ENCODE measurements around the gene WDFY3. TPM values are rescaled to one million over a fixed set of nuclear protein-coding genes. Genes with fewer than 3 reads are reported as not detected.
"Not testable (repeated sequence)": the region's sequence is repeated elsewhere in the genome, so short reads cannot be mapped to it uniquely, and the experiment has no call there.

WDFY3 gene
- total and polyA plus RNA-seq, 3 donors from 2014 or later = 31.7 to 168 (median 126) TPM

GRCh38 chr4:84669201-84669600 lies 297.3 kb downstream of the WDFY3 start:
- WGBS, 2 donors = 86 to 94% methylated on average over 1 of the region's 1 CpG

DNA sequence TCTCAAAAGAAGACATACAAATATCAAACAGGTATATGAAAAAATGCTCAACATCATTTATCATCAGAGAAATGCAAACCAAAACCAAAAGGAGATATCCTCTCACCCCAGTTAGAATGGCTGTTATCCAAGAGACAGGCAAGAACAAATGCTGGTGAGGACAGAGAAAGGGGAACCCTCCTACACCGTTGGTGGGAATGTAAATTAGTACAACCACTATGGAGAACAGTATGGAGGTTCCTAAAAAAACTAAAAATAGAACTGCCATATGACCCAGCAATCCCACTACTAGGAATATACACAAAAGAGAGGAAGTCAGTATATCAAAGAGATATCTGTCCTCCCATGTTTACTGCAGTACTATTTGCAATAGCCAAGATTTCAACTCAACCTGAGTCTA lies 300.1 kb downstream of the WDFY3 start:
- no peak overlapping the region for H3K4me3 ChIP-seq
- H3K36me3 ChIP-seq (ENCODE audit: low read depth, missing control alignments) = no peaks in the 10 kb centered on the region
- no peaks in the 10 kb centered on the region for H3K9me3 ChIP-seq
- no peak for TF ChIP-seq POLR2A (IDR thresholded peaks at IDR 0.05)
- TF ChIP-seq, protein P1, sequence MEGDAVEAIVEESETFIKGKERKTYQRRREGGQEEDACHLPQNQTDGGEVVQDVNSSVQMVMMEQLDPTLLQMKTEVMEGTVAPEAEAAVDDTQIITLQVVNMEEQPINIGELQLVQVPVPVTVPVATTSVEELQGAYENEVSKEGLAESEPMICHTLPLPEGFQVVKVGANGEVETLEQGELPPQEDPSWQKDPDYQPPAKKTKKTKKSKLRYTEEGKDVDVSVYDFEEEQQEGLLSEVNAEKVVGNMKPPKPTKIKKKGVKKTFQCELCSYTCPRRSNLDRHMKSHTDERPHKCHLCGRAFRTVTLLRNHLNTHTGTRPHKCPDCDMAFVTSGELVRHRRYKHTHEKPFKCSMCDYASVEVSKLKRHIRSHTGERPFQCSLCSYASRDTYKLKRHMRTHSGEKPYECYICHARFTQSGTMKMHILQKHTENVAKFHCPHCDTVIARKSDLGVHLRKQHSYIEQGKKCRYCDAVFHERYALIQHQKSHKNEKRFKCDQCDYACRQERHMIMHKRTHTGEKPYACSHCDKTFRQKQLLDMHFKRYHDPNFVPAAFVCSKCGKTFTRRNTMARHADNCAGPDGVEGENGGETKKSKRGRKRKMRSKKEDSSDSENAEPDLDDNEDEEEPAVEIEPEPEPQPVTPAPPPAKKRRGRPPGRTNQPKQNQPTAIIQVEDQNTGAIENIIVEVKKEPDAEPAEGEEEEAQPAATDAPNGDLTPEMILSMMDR (IDR thresholded peaks at IDR 0.05) = no peak
- WGBS, 2 donors = 89 to 94% methylated on average over 1 of the region's 1 CpG
- no peak overlapping the region for H3K27ac ChIP-seq
- no peak for DNase-seq
- H3K4me1 ChIP-seq = peaks cover 1% of the 10 kb centered on the region
- intact Hi-C loops (cut with DNase I; ENCODE audit: low total_unique reads) = no loop called here
- H3K27me3 ChIP-seq = no peaks in the 10 kb centered on the region

More at GRCh38 chr4:84669201-84669600, 297.3 kb downstream of the WDFY3 start:
- intact Hi-C loops (cut with DNase I; ENCODE audit: low total_unique reads) = no loop called here
- H3K27ac ChIP-seq = no peak overlapping the region
- TF ChIP-seq POLR2A (IDR thresholded peaks at IDR 0.05) = no peak
- TF ChIP-seq, protein P1 (IDR thresholded peaks at IDR 0.05) = no peak
- DNase-seq = no peak
- H3K27me3 ChIP-seq = no peaks in the 10 kb centered on the region
- no peaks in the 10 kb centered on the region for H3K9me3 ChIP-seq
- no peaks in the 10 kb centered on the region for H3K36me3 ChIP-seq (ENCODE audit: low read depth, missing control alignments)
- no peak overlapping the region for H3K4me3 ChIP-seq
- H3K4me1 ChIP-seq = no peaks in the 10 kb centered on the region

DNA sequence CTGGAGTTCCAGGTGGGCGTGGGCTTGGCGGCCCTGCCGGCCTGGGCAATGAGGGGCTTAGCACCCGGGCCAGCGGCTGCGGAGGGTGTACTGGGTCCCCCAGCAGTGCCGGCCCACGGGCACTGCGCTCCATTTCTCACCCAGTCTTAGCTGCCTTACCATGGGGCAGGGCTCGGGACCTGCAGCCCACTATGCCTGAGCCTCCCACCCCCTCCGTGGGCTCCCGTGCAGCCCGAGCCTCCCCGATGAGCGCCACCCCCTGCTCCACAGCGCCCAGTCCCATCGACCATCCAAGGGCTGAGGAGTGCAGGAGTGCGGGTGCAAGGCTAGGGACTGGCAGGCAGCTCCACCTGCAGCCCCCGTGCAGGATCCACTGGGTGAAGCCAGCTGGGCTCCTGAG lies 301.7 kb downstream of the WDFY3 start:
- H3K9me3 ChIP-seq; H3K27ac ChIP-seq; DNase-seq; intact Hi-C loops (cut with DNase I; ENCODE audit: low total_unique reads); H3K27me3 ChIP-seq; H3K36me3 ChIP-seq (ENCODE audit: low read depth, missing control alignments): not testable (repeated sequence)
- 70 to 78% methylated on average over 6 to 17 of the region's 19 CpGs for WGBS, 2 donors
- Histone ChIP-seq H3K4me3 (peak overlapping the region in 1 of 2 donors; percentile 26), H3K4me1 (peaks cover 12% of the 10 kb centered on the region)

GRCh38 chr4:84661191-84661939 lies 305.1 kb downstream of the WDFY3 start:
- peaks cover 12% of the 10 kb centered on the region for H3K4me1 ChIP-seq
- TF ChIP-seq, protein P1 (IDR thresholded peaks at IDR 0.05) = no peak
- no peak for TF ChIP-seq POLR2A (IDR thresholded peaks at IDR 0.05)
- DNase-seq = no peak
- H3K9me3 ChIP-seq = no peaks in the 10 kb centered on the region
- H3K36me3 ChIP-seq (ENCODE audit: low read depth, missing control alignments) = no peaks in the 10 kb centered on the region
- H3K4me3 ChIP-seq = no peak overlapping the region
- H3K27me3 ChIP-seq = no peaks in the 10 kb centered on the region
- no peak overlapping the region for H3K27ac ChIP-seq
- 25 to 47% methylated on average over 4 of the region's 4 CpGs for WGBS, 2 donors
- intact Hi-C loops (cut with DNase I; ENCODE audit: low total_unique reads) = no loop called here

GRCh38 chr4:84660606-84661005 lies 305.9 kb downstream of the WDFY3 start:
- no peak overlapping the region for H3K4me3 ChIP-seq
- no peaks in the 10 kb centered on the region for H3K9me3 ChIP-seq
- intact Hi-C loops (cut with DNase I; ENCODE audit: low total_unique reads) = no loop called here
- TF ChIP-seq, protein P1 (IDR thresholded peaks at IDR 0.05) = no peak
- TF ChIP-seq POLR2A (IDR thresholded peaks at IDR 0.05) = no peak
- no peak overlapping the region for H3K27ac ChIP-seq
- no peak for DNase-seq
- peaks cover 12% of the 10 kb centered on the region for H3K4me1 ChIP-seq
- H3K27me3 ChIP-seq = no peaks in the 10 kb centered on the region
- 81 to 82% methylated on average over 3 of the region's 3 CpGs for WGBS, 2 donors
- H3K36me3 ChIP-seq (ENCODE audit: low read depth, missing control alignments) = no peaks in the 10 kb centered on the region

All from testis (tissue), 3 donors.